HCEC 1CT (cell line): ENCODE data around the gene KLRK1.
"Not testable (repeated sequence)": the region's sequence is repeated elsewhere in the genome, so short reads cannot be mapped to it uniquely, and the experiment has no call there.

Experiments
- DNase-seq: peaks from one replicate; pipeline ENCODE4 v3.0.0-alpha.2; 2017

KLRK1 gene

GRCh38 chr12:10389904-10390303, at the start of gene KLRK1:
TSS of gene KLRK1 (minus strand) at chr12:10390041. CDS start at chr12:10388810, 1,231 bp downstream.
- no peak for DNase-seq

- DNase-seq, result not testable (repeated sequence)
Measured at GRCh38 chr12:10437601-10438000, 47.8 kb upstream of the KLRK1 start.

- DNase-seq, result peak; percentile 73
Measured at GRCh38 chr12:10435816-10436215, 46.0 kb upstream of the KLRK1 start, which contains the start of gene KLRC2. TSS of gene KLRC2 (minus strand) at chr12:10436010. CDS start at chr12:10435986, 24 bp downstream.

GRCh38 chr12:10430623-10431022, 40.8 kb upstream of the KLRK1 start:
- DNase-seq, result not testable (repeated sequence)

- not testable (repeated sequence) for DNase-seq
Measured at GRCh38 chr12:10425938-10426337, 36.1 kb upstream of the KLRK1 start.

GRCh38 chr12:10424260-10424899, 34.5 kb upstream of the KLRK1 start:
- not testable (repeated sequence) for DNase-seq

DNA sequence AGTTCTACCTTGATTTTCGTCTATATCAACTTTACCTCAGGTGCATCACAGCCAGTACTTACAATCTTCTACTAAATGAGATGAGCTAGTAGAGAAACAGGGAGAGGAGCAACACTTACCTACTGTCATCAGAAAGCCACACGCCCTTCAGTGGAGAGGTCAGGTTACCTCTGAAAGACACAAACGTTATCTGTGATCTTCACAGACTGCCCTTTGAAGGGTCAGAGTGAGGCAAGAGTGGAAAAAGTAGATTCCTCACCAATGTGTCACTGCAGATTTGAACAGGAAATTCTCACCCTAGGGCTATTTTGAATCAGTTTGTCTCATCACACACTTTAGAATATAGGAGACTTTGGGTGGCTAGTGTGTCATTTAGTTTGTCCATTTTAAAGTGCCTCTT, 32.3 kb upstream of the KLRK1 start:
- DNase-seq, result not testable (repeated sequence)

- peak; percentile 43 for DNase-seq
Measured at GRCh38 chr12:10420334-10420733, 30.5 kb upstream of the KLRK1 start, which contains the start of gene KLRC3. TSS of gene KLRC3 (minus strand) at chr12:10420595. CDS start at chr12:10420550, 45 bp downstream.

DNA sequence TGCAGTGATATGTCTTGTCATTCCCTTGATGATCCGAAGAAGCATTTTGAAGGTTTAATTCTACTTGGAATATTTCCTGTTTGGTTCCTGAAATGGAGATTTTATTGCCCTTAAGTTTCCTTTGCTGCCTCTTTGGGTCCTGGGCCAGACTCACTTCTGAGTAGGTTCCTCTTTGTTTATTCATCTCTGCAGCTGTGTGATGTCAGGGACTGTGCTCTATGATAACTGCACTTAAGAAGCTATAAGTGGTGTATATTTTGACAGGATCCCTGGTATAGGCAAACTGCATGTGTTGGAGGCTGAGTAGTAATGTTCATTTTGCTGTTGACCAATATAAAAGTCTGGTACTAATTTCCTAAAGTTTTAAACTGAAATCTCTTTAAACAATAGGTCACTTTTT, 19.6 kb upstream of the KLRK1 start, which contains the start of gene KLRC4:
Gene KLRC4, minus strand, starts transcription at position 366 of the 400 bp plus-strand sequence. Its CDS starts 182 bp downstream, at position 184.
- DNase-seq, result peak; percentile 63

DNA sequence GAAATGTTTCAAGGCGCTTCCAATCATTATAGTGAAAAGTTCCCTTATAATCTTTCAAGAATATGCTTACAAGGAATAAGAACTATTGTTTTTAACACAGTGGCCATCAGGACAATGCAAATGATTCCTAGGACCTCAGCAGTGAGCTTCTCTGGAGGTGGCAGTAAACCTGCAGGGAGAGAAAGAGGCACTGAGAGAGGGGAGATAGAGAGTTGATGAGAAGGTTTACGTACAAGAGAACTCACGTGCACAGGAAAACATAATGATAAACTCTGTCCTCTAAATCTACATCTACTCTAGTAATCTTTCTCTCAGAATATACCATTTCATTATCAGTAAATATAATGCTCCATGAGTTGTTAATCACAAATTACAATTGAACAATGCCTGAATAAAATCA, 19.0 kb upstream of the KLRK1 start:
- no peak for DNase-seq

GRCh38 chr12:10406725-10407124, 16.9 kb upstream of the KLRK1 start:
- DNase-seq, result no peak

DNA sequence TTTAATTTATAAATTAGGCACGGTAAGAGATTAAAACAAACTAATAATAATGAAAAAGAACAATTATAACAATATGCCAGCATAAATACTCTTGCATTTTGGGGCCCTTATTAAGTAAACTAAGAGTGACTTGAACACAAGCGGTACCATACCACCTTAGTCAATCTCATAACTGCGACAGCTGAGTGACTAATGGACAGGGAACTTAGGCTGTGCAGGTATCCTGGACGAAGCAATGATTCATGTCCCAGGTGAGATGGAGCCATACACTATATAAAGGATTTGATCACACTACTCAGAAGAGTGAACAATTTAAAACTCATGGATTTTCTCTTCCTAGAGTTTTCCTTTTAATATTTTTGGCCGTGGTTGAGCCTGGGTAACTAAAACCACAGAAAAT, 15.5 kb upstream of the KLRK1 start:
- no peak for DNase-seq

- no peak for DNase-seq
Measured at GRCh38 chr12:10404798-10405197, 15.0 kb upstream of the KLRK1 start.

DNA sequence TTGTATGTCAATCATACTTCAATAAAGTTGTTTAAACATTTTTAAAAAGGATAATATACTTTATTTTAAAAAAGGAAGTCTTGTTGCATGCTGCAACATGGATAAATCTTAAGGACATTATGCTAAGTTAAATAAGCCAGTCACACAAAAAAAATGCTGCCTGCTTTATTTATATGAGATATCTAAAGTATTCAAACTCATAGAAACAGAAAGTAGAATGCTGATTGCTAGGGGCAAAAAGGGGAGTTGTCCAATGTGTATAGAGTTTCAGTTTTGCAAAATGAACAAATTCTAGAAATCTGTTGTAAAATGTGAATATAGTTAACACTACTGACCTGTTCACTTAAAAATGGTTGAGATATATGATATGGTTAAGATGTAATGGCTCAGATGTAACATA, 11.0 kb upstream of the KLRK1 start:
- no peak for DNase-seq

- no peak for DNase-seq
Measured at GRCh38 chr12:10398168-10398567, 8.3 kb upstream of the KLRK1 start.

DNA sequence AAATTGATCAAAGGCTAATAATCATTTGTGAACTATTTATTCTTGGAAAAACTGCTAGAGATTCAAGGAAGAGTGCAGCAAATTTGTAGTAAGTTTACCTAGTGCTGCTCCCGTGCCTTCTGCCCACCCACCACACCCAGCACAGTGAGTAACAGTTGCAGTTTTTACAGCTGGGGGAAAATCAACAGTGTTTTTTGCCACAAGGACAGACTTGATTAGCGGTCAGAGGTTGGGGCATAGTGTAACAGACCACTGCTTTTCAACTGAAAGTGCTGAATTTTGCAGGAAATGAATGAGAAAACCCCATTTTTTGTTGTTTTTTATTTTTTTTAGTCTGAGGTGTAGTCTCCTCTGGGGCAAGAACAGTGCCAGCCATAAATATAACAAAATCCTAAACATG, 7.5 kb upstream of the KLRK1 start:
- no peak for DNase-seq

GRCh38 chr12:10396176-10396575, 6.3 kb upstream of the KLRK1 start:
- DNase-seq, result not testable (repeated sequence)

DNA sequence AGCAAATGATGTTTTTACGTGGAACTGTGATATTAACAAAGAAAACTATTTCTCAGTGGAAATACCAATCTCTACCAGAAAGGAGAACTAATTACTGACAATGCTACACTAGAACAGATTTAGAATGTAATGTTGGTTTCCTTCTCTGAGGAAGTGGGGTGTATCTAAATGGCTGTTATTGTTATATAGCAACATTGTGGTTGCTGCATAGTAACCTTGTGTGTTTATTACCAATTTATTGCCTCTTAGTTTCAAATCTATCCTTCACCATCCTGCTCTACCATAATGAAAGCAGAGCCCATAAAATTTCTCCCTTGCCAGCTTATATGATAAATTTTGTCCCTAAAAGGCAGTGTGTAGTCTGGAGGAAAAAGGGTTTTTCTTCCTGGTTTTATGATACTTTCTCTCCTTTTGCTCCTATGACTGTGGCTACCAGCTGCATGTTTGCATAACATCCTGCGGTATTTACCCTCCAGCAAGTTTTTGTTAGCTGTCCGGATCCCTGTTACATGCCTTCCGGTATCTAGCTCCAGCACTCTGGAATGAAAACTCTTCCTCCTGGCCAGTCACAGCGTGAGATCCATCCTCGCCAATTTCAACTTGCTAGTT, 5.7 kb upstream of the KLRK1 start:
- peak; percentile 83 for DNase-seq

- DNase-seq, result not testable (repeated sequence)
Measured at GRCh38 chr12:10394531-10395152, 4.8 kb upstream of the KLRK1 start.

GRCh38 chr12:10393291-10393690, 3.5 kb upstream of the KLRK1 start:
- DNase-seq, result no peak

GRCh38 chr12:10392394-10392930, 2.6 kb upstream of the KLRK1 start:
- peak; percentile 93 for DNase-seq

DNA sequence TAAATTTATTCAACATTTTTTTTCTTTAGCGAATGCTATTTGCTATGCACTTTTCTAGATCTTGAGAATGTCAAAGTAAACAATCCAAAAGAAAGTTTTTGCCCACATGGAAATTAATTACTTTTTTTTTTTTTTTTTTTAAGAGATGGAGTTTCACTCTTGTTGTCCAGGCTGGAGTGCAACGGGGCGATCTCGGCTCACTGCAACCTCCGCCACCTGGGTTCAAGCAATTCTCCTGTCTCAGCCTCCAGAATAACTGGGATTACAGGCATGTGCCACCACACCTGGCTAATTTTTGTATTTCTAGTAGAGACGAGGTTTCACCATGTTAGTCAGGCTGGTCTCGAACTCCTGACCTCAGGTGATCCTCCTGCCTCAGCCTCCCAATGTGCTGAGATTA, 1.1 kb upstream of the KLRK1 start:
- DNase-seq, result not testable (repeated sequence)

DNA sequence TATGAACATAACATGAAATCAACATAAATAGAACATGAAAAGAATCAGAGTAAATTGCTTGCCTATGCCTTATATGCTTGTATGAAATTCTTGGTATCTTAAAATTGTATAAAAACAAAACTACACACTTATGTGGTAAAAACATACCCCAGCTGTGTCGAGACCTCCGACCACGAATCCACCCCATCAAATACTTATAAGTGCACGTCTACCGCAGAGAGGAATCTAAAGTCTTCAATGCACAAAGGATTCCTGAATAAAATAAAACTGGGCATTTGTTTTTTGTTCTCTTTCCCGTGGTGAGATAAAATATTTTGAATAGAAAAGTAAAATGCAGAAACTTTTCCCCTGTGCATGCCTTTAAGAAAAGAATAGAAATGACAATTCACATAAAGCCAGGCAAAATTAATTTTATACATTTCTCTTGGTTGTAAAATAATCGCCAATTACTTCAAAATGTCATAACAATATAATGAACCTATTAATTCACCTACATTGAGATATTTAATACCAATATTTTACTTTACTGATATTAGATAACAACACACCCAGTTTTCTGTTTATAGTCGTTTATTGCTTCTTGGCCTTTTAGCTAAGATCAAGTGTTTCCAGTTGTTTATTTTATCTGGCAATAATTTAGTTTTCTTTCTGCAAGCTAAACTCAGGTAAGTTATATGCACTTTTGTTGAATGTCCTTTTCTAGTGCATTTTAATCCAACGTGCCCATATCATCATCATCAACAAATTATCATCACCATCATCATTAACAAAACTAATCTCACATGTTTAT, 1.0 kb downstream of the KLRK1 start:
- no peak for DNase-seq
